ENCODE results near the gene WIPF1. TPM values are rescaled to one million over a fixed set of nuclear protein-coding genes. Genes with fewer than 3 reads are reported as not detected.
A peak's percentile ranks its signal among the peaks of the same experiment; 100 is the strongest.

Gene WIPF1
- total RNA-seq, 1 experiment from 2014 or later: not detected

GRCh38 chr2:174621323-174621722 lies 23.7 kb upstream of the WIPF1 start:
- DNase-seq (ENCODE audit: low spot score): no peak

DNA sequence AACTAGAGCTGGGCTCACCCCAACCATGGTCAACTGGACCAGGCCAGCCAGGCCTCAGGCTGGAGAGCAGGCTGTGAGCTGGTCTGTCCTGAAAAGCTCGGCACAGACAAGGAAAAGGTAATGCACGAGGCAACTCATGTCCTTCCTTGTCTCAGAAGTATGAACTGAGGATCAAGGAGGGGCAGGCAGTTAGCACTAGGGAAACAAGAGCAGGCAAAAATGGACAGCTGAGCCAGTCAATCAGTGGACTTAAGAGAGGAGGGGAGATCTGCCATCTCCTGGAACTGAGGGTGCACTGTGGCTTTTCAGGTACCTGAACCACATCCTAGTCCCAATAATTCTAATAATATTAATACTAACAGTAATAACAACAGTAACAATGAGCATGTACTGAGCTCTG lies 20.6 kb upstream of the WIPF1 start:
- DNase-seq (ENCODE audit: low spot score): no peak

- no peak for DNase-seq (ENCODE audit: low spot score)
These were observed 20.1 kb upstream of the WIPF1 start for GRCh38 chr2:174617718-174618117.

DNA sequence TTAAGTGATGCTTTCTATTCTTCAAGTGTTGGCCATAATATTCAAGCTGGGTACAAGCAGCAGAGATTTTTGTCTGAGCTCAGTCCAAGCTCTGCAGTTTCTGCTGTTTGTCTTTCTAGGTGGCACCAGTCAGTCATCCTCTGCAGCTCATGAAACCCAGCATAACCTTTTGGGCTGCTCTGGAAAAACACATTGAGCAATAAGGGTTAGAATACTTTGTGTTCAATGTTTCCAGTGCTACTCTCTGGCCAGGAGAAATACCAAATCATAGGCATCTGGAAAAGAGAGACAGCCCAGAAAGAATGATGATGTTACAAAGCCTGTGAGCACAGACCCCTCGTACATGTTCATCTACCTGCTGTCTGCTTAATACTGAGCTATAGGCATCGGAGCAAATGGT lies 19.5 kb upstream of the WIPF1 start:
- DNase-seq (ENCODE audit: low spot score): no peak

DNA sequence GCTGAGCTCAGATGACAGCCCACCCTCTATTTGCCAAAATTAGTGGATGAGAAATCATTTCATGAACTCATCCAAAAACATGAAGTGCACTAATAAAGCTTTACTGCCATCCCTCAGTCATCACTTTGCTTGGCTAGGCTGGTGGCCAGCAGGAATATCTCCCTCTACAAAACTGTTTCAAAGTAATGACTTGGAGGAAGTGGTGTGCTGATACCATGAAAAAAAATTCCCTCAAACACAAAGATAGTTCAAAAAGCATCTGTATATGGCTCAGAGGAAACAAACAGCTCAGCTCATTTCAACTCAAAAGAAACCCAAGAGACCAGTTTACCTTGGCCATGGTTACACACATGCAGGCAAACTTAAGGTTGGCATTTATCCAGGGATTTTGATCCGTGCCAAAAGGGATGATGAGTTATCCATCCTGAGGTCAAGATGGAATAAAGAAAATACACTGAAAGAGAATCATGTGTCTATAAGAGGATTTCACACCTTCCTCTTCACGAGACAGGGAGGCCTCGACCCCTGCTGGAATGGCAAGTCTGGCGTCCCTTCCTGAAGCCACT lies 18.4 kb upstream of the WIPF1 start:
- no peak for DNase-seq (ENCODE audit: low spot score)

- DNase-seq (ENCODE audit: low spot score): no peak
These were observed 16.7 kb upstream of the WIPF1 start for GRCh38 chr2:174614261-174614660.

GRCh38 chr2:174613531-174613930 lies 15.9 kb upstream of the WIPF1 start:
- no peak for DNase-seq (ENCODE audit: low spot score)

DNA sequence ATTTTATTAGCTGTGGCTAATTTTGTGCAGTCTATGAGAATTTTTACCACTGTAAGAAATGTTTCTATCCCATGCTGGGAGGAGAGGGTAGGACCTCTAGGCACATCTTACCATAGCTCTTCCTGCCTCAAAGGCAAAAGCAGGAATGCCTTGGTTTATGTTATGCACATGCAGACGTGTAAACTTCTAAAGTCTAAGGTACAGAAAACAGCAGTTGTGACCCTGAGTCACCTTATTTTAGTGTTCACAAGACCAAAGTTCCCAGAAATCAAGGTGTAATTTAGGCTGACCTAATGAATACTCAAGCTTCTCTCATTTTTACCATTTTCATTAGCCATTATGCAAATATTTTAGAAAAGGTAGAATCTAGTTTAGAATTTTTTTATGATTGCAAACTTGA lies 15.4 kb upstream of the WIPF1 start:
- DNase-seq (ENCODE audit: low spot score): no peak

GRCh38 chr2:174611854-174612253 lies 14.2 kb upstream of the WIPF1 start:
- DNase-seq (ENCODE audit: low spot score): no peak

GRCh38 chr2:174611006-174611405 lies 13.4 kb upstream of the WIPF1 start:
- no peak for DNase-seq (ENCODE audit: low spot score)

GRCh38 chr2:174610243-174610995 lies 12.8 kb upstream of the WIPF1 start:
- no peak for DNase-seq (ENCODE audit: low spot score)

DNA sequence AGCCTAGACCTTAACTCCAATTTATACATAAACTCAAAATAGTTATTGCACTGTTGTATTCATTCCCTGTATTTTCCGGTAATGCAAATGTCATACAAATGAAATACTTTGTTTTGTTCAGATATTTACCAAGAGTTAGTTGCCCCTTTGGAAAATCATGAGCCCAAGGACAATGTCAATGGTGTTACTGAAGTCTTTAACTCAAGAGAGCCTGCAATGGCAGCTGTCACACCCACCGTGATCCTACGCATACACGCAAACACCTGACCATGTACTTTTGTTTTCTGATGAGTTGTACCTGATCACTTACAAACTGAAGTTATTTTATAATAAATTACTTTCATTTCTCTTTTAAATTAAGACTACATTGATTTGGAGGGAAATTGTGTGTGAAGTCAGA lies 11.7 kb upstream of the WIPF1 start:
- no peak for DNase-seq (ENCODE audit: low spot score)

- no peak for DNase-seq (ENCODE audit: low spot score)
These were observed 11.2 kb upstream of the WIPF1 start for GRCh38 chr2:174608866-174609214.

DNA sequence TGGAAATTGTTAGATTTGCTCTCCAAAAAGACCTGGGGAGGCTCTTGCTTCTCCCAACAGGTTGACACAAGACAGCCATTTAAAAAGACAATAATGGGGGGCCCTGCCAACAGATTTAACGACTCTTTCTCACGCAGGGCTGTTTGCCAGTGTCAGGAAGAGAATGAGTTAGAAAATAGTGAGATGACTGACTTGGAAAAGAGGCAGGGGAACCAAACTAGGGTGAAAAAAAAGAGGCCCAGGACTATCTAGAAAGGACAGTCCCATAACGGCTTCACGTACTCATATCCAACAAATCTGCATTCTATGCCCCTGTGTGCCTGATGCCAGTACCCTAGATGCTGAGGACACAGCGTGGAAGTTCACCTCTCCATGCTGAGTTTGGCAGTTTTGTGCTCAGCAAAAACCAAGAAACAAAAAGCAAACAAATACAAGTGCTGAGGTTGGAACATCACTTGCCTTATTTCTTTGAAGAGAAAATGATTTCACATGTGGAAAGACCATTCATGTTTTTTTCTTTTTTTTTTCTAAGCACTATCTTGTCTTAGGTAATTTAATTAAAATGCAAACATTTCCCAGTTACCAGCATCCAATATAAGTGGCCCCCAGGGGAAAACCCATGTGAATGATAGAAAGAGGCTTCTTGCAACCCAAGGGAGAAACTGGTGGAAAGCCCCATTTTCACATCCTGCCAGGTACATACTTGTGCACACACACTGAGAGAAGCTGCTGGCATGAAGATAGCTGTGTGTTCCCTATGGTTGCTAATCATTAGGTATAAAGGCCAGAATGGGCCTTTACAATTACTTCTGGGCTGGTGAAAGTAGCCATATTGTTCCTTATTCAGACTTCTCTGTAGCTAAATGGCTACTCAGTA lies 10.6 kb upstream of the WIPF1 start:
- DNase-seq (ENCODE audit: low spot score): no peak

DNA sequence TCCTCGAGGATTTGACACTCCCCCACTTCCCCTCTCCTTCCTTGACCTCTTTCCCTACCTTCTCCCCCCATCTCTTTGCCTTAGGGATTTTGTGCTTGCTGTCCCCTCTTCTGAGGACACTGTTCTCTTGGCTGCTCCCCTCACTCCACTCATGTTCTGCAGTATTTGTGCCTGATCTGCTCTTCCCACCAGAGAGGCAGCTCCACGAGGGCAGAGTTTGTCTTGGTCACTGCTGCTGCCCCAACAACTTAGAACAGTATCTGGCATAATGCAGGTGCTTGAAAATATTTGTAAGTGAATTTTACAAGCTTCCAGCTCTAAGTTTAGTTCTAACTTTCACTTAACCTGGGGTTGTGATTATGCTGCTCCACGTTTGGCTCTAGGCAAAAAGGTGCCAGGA lies 10.0 kb upstream of the WIPF1 start:
- no peak for DNase-seq (ENCODE audit: low spot score)

- DNase-seq (ENCODE audit: low spot score): no peak
These were observed 8.7 kb upstream of the WIPF1 start for GRCh38 chr2:174606336-174606735.

DNA sequence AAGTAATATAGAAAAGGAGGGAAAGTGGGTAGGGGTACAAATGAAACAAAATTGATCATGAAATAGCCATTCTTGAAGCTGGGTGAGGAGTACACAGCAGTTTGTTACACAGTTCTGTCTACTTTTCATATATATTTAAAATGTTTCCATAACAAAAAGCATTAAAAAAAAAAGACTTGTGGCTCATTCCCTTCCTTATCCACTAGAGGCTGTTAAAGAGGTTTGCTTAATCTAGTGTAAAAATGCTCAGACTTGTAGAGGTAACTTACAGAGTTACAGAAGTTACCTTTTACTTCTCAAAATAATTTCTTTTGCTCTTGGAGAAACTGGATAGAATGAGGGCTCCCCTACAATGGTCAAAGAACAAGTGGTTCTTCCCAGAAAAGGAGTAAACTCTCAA lies 8.1 kb upstream of the WIPF1 start:
- DNase-seq (ENCODE audit: low spot score): no peak

- peak; percentile 40 for DNase-seq (ENCODE audit: low spot score)
These were observed 5.7 kb upstream of the WIPF1 start for GRCh38 chr2:174603280-174603679.

DNA sequence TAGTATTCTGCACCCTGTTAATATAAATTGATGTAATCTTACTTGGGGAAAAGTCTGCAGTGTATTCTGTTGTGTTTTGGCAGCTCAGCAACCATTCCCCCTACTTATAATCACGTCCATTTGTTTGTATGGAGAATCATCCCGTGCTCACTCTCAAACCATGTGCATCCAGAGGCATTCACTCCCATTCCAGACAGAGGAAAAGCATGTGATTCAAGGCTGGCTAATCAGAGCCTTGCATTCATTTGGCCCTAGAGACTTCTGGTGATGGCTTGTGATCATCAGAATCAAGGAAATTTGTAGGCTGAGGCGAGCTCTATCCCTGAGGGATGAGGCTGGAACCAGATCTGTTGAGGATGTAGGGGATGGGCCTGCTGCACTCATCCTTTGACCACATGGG lies 5.1 kb upstream of the WIPF1 start:
- DNase-seq (ENCODE audit: low spot score): no peak

DNA sequence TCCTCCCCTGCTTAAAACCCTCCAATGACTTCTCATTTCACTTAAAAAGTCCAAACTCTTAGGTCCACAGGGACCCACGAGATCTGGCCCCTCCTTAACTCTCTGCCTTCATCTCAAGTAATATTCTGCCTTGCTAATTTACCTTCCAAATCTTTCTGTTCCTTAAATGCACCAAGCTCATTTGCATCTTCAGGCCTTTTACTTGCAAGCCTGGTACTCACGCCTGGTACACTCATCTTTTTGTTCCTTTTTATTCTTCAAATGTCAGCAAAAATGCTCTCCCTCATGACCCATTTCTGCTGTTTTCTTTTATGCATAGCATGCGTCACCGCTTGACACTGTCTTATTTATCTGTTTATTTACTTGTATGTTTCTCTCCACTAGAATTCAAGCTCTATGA lies 2.7 kb upstream of the WIPF1 start:
- DNase-seq (ENCODE audit: low spot score): no peak

DNA sequence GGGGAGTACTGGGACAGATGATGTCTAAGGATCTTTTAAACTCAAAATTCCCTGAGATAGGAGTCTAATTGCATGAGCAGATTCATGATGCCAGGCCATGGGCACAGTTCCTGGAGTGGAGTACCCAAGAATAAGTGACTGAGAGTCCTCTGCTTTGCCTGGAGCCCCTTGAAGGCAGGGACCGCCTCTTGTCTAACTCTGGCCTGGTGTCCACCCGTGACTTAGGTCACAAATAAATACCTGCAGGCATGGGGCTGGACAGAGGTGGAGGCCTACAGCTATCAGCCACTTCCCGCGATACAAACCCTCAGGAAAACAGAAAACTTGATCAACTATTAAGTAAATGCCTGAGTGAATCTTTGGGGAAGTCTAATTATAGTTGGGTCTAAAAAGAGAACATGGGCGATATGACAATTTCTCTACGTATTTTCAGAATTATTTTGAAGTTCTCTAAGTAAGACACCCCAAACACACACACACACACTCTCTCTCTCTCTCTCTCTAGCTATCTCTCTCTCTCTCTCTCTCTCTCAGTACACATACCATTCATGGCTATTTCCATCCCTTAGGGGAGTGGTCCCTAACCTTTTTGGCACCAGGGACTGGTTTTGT lies 1.8 kb upstream of the WIPF1 start:
- DNase-seq (ENCODE audit: low spot score): no peak

DNA sequence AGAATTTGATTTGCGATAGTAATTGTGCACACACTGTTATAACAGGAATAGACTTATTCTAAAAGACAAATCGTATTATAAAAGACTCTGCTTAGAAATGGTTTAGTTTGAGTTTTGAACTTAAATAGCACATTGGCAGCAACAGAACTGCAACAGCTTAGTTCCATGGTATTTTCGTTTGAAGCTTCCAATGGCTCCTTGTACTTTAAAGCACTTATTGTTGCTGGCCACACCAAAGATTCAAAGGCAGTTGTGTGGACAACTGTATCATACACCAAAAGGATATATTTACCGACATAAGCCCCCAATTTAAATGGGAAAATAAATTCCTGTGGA lies 627 bp downstream of the WIPF1 start:
- no peak for DNase-seq (ENCODE audit: low spot score)

All from HT-29 (cell line).